CD4-positive, alpha-beta T cell (primary cell): ENCODE data around the gene SYNCRIP. TPM values are rescaled to one million over a fixed set of nuclear protein-coding genes. Genes with fewer than 3 reads are reported as not detected.
A peak's percentile ranks its signal among the peaks of the same experiment; 100 is the strongest.

Experiments used
- ATAC-seq: fragments of 200-7000 bp; cut with Tn5 transposase; one replicate; pipeline ENCODE4 v1.10.0; 2022; ENCODE audit warnings: mild to moderate bottlenecking; ENCODE audit not compliant: poor library complexity
- CTCF ChIA-PET: fragments of 350-600 bp; sonication (Branson Sonifier 250); formaldehyde crosslinking; loops from one replicate; lab custom pipeline; 2021; ENCODE audit warnings: antibody characterized with exemption, inconsistent platforms; lab: Charles Lee
- POLR2A ChIA-PET: fragments of 350-600 bp; sonication (Branson Sonifier 250); formaldehyde crosslinking; loops from one replicate; lab custom pipeline; 2021; ENCODE audit warnings: antibody characterized with exemption, inconsistent platforms; lab: Charles Lee
- DNase-seq, 14 experiments: peaks; one replicate each; pipeline ENCODE4 v3.0.0-alpha.2; 2013 to 2020; ENCODE audit warnings: mixed read lengths in 2 of 14
- H3K27ac ChIP-seq, 2 donors: one replicate each; pipeline versions ENCODE4 v1.5.1 to v1.7.0; 2013; ENCODE audit warnings: low read length in 2 of 2, low read depth in 1 of 2, mild to moderate bottlenecking in 1 of 2
- H3K27me3 ChIP-seq, 2 experiments: 1 replicate in 1 of 2; 2 replicates in 1 of 2; pipeline versions ENCODE4 v1.6.1 to v1.7.0; 2013; ENCODE audit warnings: low read length in 2 of 2, control low read depth in 1 of 2, mild to moderate bottlenecking in 1 of 2, moderate library complexity in 1 of 2; ENCODE audit not compliant: insufficient read depth in 2 of 2, control insufficient read depth in 1 of 2
- H3K36me3 ChIP-seq: one replicate; pipeline ENCODE4 v1.6.1; 2013; ENCODE audit warnings: low read length, control low read depth; ENCODE audit not compliant: insufficient read depth
- H3K4me1 ChIP-seq: one replicate; pipeline ENCODE4 v1.6.1; 2013; ENCODE audit warnings: low read length, control low read depth; ENCODE audit not compliant: insufficient read depth
- H3K4me3 ChIP-seq: one replicate; pipeline ENCODE4 v1.5.1; 2013; ENCODE audit warnings: mild to moderate bottlenecking, low read length, moderate library complexity
- H3K9me3 ChIP-seq, 2 experiments: 1 replicate in 1 of 2; 2 replicates in 1 of 2; pipeline versions ENCODE4 v1.6.1 to v1.7.0; 2013; ENCODE audit warnings: low read length in 2 of 2, mild to moderate bottlenecking in 2 of 2, control low read depth in 1 of 2, moderate library complexity in 1 of 2; ENCODE audit not compliant: control insufficient read depth in 1 of 2, insufficient read depth in 1 of 2
- H3K27ac Mint-ChIP-seq: one replicate; pipeline ENCODE4 v1.8.0; 2020; ENCODE audit warnings: mixed read lengths
- H3K27me3 Mint-ChIP-seq: one replicate; pipeline ENCODE4 v1.8.0; 2021; ENCODE audit warnings: mixed read lengths
- H3K36me3 Mint-ChIP-seq: one replicate; pipeline ENCODE4 v1.8.0; 2021; ENCODE audit warnings: low read depth, mixed read lengths
- H3K4me1 Mint-ChIP-seq: one replicate; pipeline ENCODE4 v1.8.0; 2021; ENCODE audit warnings: low read depth, mixed read lengths
- H3K4me3 Mint-ChIP-seq: one replicate; pipeline ENCODE4 v1.8.0; 2020; ENCODE audit warnings: mild to moderate bottlenecking, mixed read lengths
- H3K9me3 Mint-ChIP-seq: one replicate; pipeline ENCODE4 v1.8.0; 2020; ENCODE audit warnings: mixed read lengths
- intact Hi-C, 2 experiments: fragments of 100-400 bp; cut with DNase I in 1 of 2; cut with micrococcal nuclease in 1 of 2; formaldehyde crosslinking; loops; one replicate each; pipeline versions ENCODE4 v1.15.1 to v1.9.0; 2023 to 2025; cut with DNase I, micrococcal nuclease
- total RNA-seq, 174 experiments: library from RNA in 2 of 174; stranded (reverse) in 2 of 174; gene quantifications; one replicate each; pipeline ENCODE4 v1.2.3 and lab custom pipeline; 2021 to 2026
- TF ChIP-seq, protein P1 (sequence below): fragments of 200-600 bp; IDR thresholded peaks from one replicate; pipeline ENCODE4 v1.8.0; 2022; ENCODE audit warnings: antibody characterized with exemption, mild to moderate bottlenecking

Gene SYNCRIP
- total RNA-seq, 2 experiments from 2014 or later: 53.2 to 58.3 TPM

DNA sequence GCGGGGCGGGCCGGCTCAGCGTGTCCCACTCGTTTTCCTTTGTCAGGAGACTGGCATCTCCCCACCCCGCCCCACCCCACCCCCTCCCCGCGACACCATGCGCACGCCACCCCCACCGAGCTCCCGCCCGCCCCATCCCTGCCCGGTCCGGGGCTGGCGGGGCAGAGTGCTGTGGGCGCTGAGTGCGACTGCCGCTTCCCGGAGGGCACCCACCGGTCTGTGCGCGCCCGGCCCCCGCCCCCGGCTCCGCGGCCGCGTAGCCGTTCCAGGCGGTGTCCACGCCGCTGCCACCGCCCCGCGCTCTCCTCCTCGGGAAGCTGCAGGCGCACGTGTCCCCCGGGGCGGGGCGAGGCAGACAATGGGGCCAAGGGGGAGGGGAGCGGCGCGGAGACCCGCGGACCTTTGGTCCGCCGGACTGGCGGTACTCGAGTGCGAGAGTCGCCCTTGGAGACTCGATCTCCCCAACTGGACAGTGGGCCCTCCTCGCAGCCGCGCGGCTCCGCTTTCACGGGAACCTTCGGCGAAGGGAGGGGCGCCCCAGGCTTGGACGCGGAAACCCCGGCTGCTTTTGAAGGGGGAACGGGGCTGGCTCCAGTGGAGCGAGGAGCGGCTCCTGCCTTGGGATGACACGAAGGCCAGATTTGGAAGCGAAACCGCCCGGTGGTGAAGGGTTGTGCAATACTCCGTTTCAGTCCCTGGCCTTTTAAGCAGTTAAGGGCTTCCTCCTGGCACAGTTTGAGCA is 1.0 kb upstream of the SYNCRIP start:
- POLR2A ChIA-PET: interaction anchor here (0.8 to 9.8 kb wide), 11 partner anchors 9 to 1784 kb away, joined by 3 to 849 read pairs (median 5); partner anchors contain the start of genes CYB5R4, NT5E and SNX14

DNA sequence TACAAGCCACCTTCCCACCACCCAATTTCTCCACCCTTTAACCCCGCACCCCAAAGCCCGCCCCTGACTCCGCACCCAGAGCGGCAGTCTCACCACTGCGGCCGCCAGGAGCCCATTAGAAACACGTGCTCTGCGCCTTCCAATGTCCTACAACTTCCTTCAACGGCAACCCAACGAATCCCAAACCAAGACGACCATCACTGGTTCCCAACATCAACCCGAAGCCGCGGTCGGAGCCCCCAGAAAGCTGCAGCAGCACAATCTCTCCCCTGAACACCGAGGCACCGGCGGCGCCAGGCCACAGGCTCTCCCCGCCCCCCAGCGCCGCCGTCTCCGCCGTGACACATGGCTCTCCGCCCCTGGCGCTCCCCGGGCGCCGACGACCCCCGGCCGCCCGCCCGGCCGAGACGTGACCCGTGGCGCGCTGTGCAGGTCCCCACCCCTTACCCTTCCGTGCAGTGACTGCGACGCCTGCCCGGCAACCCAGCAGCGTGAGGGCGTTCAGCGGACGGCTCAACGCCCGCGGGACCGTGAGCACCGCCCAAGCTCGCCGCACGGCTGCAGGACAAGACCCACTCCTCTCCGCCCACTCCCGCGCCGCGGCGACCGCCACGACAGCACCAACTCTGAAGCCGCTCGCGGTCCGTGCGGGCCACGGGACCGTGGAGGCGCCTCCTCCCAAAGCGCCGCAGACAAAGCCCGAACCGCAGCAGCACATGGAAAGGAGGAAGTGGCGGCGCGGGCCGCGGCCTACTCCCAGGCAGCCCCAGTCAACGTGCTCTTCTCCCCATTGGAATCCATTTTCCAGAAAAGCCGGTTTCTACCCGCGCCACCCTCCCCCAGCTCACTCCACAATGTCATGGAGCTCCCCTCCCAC is 551 bp downstream of the SYNCRIP start:
- ChIA-PET CTCF (interaction anchor here (1.2 to 2.3 kb wide), 4 partner anchors 28 to 50 kb away, joined by 3 to 14 read pairs (median 7); partner anchors contain the start of gene SNX14), POLR2A (interaction anchor here (0.6 to 9.8 kb wide), 11 partner anchors 8 to 1782 kb away, joined by 3 to 849 read pairs (median 7); partner anchors contain the start of genes CYB5R4, NT5E and SNX14)
- Mint-ChIP-seq H3K36me3 (peaks cover 69% of the 10 kb centered on the region), H3K27ac (peak overlapping the region; percentile 100), H3K4me1 (peaks cover 63% of the 10 kb centered on the region), H3K4me3 (peak overlapping the region; percentile 100), H3K9me3 (no peaks in the 10 kb centered on the region), H3K27me3 (no peaks in the 10 kb centered on the region)
- Histone ChIP-seq H3K4me1 (peaks cover 20% of the 10 kb centered on the region), H3K27me3 (no peaks in the 10 kb centered on the region), H3K27ac (peak overlapping the region; percentile 96 to 99), H3K4me3 (peak overlapping the region; percentile 88), H3K36me3 (peaks cover 33% of the 10 kb centered on the region), H3K9me3 (no peaks in the 10 kb centered on the region)
- DNase-seq: peak; percentile 17 to 79 (median 44)
- TF ChIP-seq, protein P1, sequence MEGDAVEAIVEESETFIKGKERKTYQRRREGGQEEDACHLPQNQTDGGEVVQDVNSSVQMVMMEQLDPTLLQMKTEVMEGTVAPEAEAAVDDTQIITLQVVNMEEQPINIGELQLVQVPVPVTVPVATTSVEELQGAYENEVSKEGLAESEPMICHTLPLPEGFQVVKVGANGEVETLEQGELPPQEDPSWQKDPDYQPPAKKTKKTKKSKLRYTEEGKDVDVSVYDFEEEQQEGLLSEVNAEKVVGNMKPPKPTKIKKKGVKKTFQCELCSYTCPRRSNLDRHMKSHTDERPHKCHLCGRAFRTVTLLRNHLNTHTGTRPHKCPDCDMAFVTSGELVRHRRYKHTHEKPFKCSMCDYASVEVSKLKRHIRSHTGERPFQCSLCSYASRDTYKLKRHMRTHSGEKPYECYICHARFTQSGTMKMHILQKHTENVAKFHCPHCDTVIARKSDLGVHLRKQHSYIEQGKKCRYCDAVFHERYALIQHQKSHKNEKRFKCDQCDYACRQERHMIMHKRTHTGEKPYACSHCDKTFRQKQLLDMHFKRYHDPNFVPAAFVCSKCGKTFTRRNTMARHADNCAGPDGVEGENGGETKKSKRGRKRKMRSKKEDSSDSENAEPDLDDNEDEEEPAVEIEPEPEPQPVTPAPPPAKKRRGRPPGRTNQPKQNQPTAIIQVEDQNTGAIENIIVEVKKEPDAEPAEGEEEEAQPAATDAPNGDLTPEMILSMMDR: no peak
- intact Hi-C loops: loop anchor here (1.0 to 10.0 kb wide), 4 partner anchors 36 to 1777 kb away; partner anchors contain the start of gene SNX14 (in 1 of the 2)
- no peak for ATAC-seq

More for the DNA sequence above, 1.0 kb upstream of the SYNCRIP start:
- H3K27me3 ChIP-seq: no peaks in the 10 kb centered on the region
- peak overlapping the region; percentile 82 to 93 for H3K27ac ChIP-seq
- H3K9me3 Mint-ChIP-seq: no peaks in the 10 kb centered on the region
- peak overlapping the region; percentile 100 for H3K27ac Mint-ChIP-seq
- TF ChIP-seq, protein P1: no peak
- H3K4me3 ChIP-seq: peak overlapping the region; percentile 88
- H3K36me3 Mint-ChIP-seq: peaks cover 53% of the 10 kb centered on the region
- CTCF ChIA-PET: interaction anchor here (1.3 to 2.3 kb wide), 5 partner anchors 26 to 50 kb away, joined by 3 to 14 read pairs (median 8); partner anchors contain the start of gene SNX14
- no peaks in the 10 kb centered on the region for H3K27me3 Mint-ChIP-seq
- peaks cover 11% of the 10 kb centered on the region for H3K4me1 ChIP-seq
- peaks cover 47% of the 10 kb centered on the region for H3K4me1 Mint-ChIP-seq
- intact Hi-C loops: loop anchor here (1.0 to 10.0 kb wide), 4 partner anchors 35 to 1779 kb away; partner anchors contain the start of gene SNX14 (in 1 of the 2)
- ATAC-seq (peak; percentile 29), DNase-seq (peak; percentile 41 to 85 (median 60))
- peaks cover 19% of the 10 kb centered on the region for H3K36me3 ChIP-seq
- peak overlapping the region; percentile 100 for H3K4me3 Mint-ChIP-seq
- no peaks in the 10 kb centered on the region for H3K9me3 ChIP-seq

DNA sequence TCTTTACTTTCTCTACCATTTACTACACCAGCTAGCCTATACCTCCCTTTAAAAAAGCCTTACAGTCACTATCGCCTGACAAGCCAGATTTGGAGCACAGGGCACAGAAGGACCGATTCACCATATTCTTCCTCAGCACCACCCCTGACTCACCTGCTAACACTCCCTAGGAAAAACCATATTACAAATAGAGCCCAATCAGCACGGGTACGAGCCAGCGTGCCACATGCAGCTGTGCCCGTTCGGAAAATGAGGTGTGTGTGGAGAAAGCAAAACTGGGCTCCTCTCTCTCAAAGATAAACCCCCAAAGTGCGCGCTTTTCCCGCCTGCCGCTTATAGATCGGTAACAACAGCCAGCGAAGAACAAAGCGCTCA is 1.2 kb downstream of the SYNCRIP start:
- ATAC-seq (no peak), DNase-seq (no peak)
- TF ChIP-seq, protein P1: no peak
- peaks cover 67% of the 10 kb centered on the region for H3K4me1 Mint-ChIP-seq
- Histone ChIP-seq H3K27me3 (no peaks in the 10 kb centered on the region), H3K36me3 (peaks cover 40% of the 10 kb centered on the region), H3K9me3 (no peaks in the 10 kb centered on the region), H3K4me3 (peak overlapping the region; percentile 88), H3K4me1 (peaks cover 20% of the 10 kb centered on the region), H3K27ac (peak overlapping the region in 1 of 2 donors; percentile 96)
- H3K4me3 Mint-ChIP-seq: peak overlapping the region; percentile 100
- ChIA-PET CTCF (interaction anchor here (1.3 kb wide), 1 partner anchor 48 kb away, joined by 3 read pairs; the partner anchor contains the start of gene SNX14), POLR2A (interaction anchor here (1.6 to 9.8 kb wide), 4 partner anchors 10 to 47 kb away, joined by 6 to 849 read pairs (median 156); partner anchors contain the start of gene SNX14)
- no peaks in the 10 kb centered on the region for H3K27me3 Mint-ChIP-seq
- no peaks in the 10 kb centered on the region for H3K9me3 Mint-ChIP-seq
- H3K27ac Mint-ChIP-seq: peak overlapping the region; percentile 100
- H3K36me3 Mint-ChIP-seq: peaks cover 75% of the 10 kb centered on the region
- intact Hi-C loops: loop anchor here in 1 of 2 experiments (10.0 kb wide), 1 partner anchor 1777 kb away; no protein-coding TSS in a partner anchor
